Astrocyte of the cerebellum (primary cell): ENCODE measurements around the gene MROH9.

Experiments used
- DNase-seq: peaks from one replicate; pipeline ENCODE4 v3.0.0-alpha.2; 2011; ENCODE audit warnings: low read depth
- H3K4me3 ChIP-seq: 2 replicates; pipeline ENCODE4 v1.5.1; 2011; ENCODE audit warnings: mild to moderate bottlenecking, low read depth, low read length, moderate library complexity
- CTCF ChIP-seq: IDR thresholded peaks from 2 replicates; pipeline ENCODE4 v1.5.1; 2012; ENCODE audit warnings: low read length, low read depth, moderate library complexity, mild to moderate bottlenecking; ENCODE audit errors: missing control alignments
- in situ Hi-C: cut with HindIII; loops from 2 replicates; pipeline ENCODE4 v1.10.0; 2017; ENCODE audit warnings: low sequenced_read_pairs

The MROH9 gene

GRCh38 chr1:171062902-171063301 is 127.6 kb downstream of the MROH9 start:
- in situ Hi-C loops = no loop called here
- TF ChIP-seq CTCF = no peak
- no peak for DNase-seq
- H3K4me3 ChIP-seq = no peak overlapping the region

GRCh38 chr1:171075041-171075440 is 139.7 kb downstream of the MROH9 start:
- H3K4me3 ChIP-seq = no peak overlapping the region
- no peak for TF ChIP-seq CTCF
- in situ Hi-C loops = no loop called here
- DNase-seq = no peak

- no peak overlapping the region for H3K4me3 ChIP-seq
- in situ Hi-C loops = loop anchor here (5.0 kb wide), 2 partner anchors 61 to 146 kb away; no protein-coding TSS in a partner anchor
- DNase-seq = peak; percentile 63
- TF ChIP-seq CTCF = no peak
These were observed 146.0 kb downstream of the MROH9 start for GRCh38 chr1:171081314-171081753.

- no peak overlapping the region for H3K4me3 ChIP-seq
- no peak for DNase-seq
- in situ Hi-C loops = loop anchor here (5.0 kb wide), 2 partner anchors 61 to 146 kb away; no protein-coding TSS in a partner anchor
- TF ChIP-seq CTCF = no peak
These were observed 146.4 kb downstream of the MROH9 start for GRCh38 chr1:171081763-171082201.

GRCh38 chr1:171082606-171083005 is 147.3 kb downstream of the MROH9 start:
- in situ Hi-C loops = loop anchor here (5.0 kb wide), 2 partner anchors 60 to 145 kb away; no protein-coding TSS in a partner anchor
- no peak for DNase-seq
- no peak overlapping the region for H3K4me3 ChIP-seq
- no peak for TF ChIP-seq CTCF

- in situ Hi-C loops = loop anchor here (5.0 kb wide), 2 partner anchors 59 to 144 kb away; no protein-coding TSS in a partner anchor
- DNase-seq = no peak
- H3K4me3 ChIP-seq = no peak overlapping the region
- no peak for TF ChIP-seq CTCF
These were observed 147.9 kb downstream of the MROH9 start for GRCh38 chr1:171083222-171083621.
